Measurements from ENCODE around the gene RBCK1. TPM values are rescaled to one million over a fixed set of nuclear protein-coding genes. Genes with fewer than 3 reads are reported as not detected.

Gene RBCK1
- total RNA-seq, 4 donors from 2014 or later, result 49.9 to 88.1 (median 52.9) TPM

DNA sequence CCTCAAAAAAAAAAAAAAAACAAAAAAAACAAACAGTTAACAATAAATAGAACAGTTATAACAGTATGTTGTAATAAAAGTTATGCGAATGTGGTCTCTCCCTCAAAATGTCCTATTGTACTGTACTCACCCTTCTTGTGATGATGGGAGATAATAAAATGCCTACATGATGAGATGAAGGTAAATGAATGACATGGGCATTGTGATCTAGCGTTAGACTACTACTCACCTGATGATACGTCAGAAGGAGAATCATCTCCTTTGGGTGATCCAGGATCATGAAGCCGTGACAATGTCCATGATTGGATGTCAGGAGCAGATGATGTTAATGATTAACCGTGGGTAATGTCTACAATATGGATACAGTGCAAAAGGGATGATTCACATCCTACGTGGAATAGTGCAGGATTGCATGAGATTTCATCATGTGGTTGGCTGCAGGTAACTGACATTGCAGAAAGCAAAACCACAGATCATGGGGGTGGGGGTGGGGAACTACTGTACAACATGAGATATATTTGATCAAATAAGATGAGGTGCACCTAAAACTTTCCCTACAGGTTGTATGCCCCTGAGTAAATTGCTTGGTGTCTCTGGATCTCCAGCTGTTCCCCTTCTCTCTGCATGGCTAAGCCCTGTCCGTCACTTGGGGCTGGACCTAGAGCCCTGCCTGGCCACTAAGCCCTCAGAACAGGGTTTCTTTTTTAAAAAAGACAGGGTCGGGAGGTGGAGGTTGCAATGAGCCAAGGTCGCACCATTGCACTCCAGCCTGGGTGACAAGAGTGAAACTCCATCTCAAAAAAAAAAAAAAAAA, 6.2 kb upstream of the RBCK1 start:
- TF ChIP-seq, protein P1, sequence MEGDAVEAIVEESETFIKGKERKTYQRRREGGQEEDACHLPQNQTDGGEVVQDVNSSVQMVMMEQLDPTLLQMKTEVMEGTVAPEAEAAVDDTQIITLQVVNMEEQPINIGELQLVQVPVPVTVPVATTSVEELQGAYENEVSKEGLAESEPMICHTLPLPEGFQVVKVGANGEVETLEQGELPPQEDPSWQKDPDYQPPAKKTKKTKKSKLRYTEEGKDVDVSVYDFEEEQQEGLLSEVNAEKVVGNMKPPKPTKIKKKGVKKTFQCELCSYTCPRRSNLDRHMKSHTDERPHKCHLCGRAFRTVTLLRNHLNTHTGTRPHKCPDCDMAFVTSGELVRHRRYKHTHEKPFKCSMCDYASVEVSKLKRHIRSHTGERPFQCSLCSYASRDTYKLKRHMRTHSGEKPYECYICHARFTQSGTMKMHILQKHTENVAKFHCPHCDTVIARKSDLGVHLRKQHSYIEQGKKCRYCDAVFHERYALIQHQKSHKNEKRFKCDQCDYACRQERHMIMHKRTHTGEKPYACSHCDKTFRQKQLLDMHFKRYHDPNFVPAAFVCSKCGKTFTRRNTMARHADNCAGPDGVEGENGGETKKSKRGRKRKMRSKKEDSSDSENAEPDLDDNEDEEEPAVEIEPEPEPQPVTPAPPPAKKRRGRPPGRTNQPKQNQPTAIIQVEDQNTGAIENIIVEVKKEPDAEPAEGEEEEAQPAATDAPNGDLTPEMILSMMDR (IDR thresholded peaks at IDR 0.05), result no peak
- no peak for ATAC-seq (ENCODE audit: low FRiP score)
- DNase-seq (ENCODE audit: low spot score), result no peak

DNA sequence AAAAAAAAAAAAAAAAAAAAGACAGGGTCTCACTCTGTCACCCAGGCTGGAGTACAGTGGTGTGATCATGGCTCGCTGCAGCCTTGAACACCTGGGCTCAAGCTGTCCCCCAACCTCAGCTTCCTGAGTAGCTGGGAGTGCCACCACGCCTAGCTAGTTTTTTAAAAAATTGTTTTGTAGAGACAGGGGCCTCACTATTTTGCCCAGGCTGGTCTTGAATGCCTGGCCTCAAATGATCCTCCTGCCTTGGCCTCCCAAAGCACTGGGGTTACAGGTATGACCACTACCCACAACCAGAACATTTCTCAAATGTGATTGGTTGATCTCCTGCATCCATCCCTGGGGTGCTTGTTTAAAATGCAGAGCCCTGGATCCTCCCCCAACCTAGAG, 5.6 kb upstream of the RBCK1 start:
- TF ChIP-seq, protein P1 (IDR thresholded peaks at IDR 0.05), result no peak
- no peak for ATAC-seq (ENCODE audit: low FRiP score)
- DNase-seq (ENCODE audit: low spot score), result no peak

DNA sequence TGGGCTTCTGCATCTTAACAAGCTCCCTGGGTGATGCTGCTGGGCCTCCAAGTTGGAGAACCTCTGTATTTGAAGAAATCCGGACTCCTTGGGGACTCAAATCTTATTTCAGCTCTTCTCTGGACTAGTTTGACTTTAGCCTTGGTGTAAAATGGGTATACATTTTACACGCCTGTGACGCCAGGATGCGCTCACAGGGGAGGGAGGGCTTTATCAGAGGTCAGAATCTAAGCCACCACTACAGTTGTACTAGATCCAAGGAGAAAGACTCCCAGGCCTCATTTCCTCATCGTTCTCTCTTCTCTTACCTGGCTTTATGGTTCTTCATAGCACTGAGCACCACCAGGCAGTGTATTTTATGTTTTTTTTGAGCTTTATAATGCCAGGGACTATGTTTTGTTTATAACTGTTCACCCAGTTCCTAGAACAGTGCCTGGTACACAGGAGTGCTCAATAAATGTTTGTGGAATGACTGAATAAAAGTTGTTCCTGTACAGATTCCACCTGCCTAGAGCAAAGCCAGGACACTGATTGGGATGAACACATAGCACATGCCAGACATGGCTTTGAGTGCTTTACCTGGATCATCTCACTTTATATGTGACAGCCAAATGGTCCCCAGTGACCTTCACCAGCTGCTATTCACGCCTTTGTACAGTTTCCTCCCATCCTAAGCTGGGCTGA, 5.1 kb upstream of the RBCK1 start:
- no peak for DNase-seq (ENCODE audit: low spot score)
- TF ChIP-seq, protein P1 (IDR thresholded peaks at IDR 0.05), result no peak
- ATAC-seq (ENCODE audit: low FRiP score), result no peak

DNA sequence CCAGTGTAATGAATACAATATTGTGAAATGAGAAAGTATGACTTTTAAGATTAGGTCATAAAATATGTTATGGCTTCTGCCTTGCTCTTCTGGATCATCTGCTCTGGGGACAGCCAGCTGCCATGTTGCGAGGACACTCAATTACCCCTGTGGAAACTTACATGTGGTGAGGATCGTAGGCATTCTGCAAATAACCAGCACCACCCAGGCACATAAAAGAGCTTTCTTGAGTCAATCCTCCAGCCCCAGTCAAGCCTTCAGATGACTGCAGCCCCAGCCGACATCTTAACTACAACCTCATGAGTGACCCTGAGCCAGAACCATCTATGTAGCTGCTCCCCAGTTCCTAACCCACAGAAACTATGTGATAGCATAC, 4.5 kb upstream of the RBCK1 start:
- ATAC-seq (ENCODE audit: low FRiP score) (no peak), DNase-seq (ENCODE audit: low spot score) (no peak)
- TF ChIP-seq, protein P1 (IDR thresholded peaks at IDR 0.05), result no peak

DNA sequence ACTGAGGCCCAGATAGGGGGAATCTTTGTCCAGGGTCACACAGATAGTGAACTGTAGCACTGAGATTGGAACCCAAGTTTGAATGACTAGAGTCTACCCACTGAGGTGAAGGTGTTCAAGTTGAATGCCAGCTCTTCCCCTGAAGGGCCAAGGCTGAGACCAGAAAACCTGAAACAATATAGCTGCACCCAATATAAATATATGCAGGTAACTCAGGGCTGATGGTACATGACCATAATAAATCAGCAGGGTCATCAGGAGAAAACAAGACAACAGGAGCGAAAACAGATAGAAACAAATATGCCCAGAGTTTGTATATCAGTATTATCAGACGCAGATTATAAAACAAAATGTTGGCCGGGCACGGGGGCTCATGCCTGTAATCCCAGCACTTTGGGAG, 4.0 kb upstream of the RBCK1 start:
- DNase-seq (ENCODE audit: low spot score) (no peak), ATAC-seq (ENCODE audit: low FRiP score) (no peak)
- TF ChIP-seq, protein P1 (IDR thresholded peaks at IDR 0.05), result no peak

DNA sequence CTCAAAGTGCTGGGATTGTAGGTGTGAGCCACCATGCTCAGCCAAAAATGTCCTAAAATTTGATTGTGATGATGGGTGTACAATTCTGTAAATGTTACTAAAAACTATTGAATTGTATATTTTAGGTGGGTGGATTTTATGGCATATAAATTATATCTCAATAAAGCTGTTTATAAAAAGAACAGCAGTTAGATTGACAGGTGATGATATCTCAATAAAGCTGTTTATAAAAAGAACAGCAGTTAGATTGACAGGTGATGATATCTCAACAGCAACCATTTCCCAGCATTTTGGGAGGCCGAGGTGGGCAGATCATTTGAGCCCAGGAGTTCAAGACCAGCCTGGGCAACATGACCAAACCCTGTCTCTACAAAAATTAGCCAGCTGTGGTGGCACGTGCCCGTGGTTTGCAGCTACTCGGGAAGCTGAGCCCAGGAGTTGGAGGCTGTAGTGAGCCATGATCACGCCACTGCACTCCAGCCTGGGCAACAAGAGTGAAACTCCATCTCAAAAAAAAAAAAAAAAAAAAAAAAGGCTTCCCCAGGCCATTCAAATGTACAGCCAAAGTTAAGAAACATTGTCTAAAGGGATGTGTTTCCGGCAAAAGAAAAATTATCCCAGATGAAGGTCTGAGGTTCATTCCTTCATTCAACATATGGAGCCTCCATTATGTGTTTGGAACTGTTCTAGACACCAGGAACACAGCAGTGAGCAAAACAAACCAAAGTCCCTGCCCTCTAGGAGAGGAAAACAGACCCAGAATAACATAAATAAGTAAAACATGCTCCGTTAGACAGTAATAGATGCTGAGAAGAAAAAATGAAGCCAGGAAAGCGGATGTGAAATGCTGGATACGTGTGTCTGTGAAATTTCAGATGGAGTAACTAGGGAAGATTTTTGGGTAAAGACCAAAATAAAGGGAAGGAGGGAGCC, 1.6 kb upstream of the RBCK1 start:
- no peak for ATAC-seq (ENCODE audit: low FRiP score)
- TF ChIP-seq, protein P1 (IDR thresholded peaks at IDR 0.05), result no peak
- no peak for DNase-seq (ENCODE audit: low spot score)

Data from omental fat pad (tissue), 4 donors.